NCI-H2081 treated with DMSO at 0.1 percent for 48 hours (cell line): ENCODE data around the gene TTC9B.
A peak's percentile ranks its signal among the peaks of the same experiment; 100 is the strongest.

Experiments
- DNase-seq: peaks from one replicate; lab custom pipeline; 2025; lab: John Stamatoyannopoulos, UW

Gene TTC9B

DNA sequence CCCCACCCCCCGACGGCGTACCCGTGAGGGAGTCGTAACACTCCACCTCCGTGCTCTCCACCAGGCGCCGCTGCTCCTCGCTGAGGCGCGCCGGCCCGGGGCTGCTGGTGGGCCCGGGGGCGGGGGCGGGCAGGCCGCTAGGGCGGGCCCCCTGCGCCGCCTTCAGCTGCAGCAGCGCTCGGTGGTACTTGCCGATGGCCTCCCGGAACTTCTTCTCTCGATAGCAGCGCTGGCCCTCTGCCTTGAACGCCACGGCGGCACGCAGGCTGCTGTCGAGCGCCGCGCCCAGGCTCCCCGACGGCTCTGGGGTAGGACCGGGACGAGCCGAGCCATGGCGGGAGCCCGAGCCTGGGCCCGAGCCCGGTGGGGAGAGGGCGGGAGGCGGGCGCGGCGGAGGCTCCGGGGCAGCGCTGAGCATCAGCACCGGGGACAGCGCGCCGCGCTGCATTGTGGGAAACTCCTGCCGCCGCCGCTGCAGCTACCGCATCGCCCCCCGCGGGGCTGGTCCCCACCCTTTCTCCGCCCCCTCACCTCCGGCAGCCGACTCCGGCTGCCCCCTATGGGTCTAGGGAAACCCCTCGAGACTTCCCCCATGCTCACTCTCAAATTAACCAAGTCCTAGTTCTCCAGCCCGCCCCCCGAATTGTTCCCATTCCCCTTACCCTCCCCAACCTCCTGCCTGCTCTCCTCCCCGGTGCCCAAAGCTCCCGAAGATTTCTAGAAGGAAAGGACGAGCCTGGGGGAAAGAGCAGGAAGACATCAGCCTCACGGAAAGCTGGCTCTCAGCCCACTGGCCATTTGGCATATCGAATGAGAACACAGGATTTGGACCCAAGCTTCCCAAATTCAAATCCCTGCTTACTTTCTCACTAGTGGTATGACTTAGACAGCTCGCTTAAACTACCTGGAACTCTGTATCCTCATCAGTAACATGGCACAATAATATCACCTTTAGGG is at the start of gene TTC9B:
TTC9B (minus strand) TSS at position 451 of the 957 bp plus-strand sequence; CDS start at position 448, 3 bp downstream.
- no peak for DNase-seq

DNA sequence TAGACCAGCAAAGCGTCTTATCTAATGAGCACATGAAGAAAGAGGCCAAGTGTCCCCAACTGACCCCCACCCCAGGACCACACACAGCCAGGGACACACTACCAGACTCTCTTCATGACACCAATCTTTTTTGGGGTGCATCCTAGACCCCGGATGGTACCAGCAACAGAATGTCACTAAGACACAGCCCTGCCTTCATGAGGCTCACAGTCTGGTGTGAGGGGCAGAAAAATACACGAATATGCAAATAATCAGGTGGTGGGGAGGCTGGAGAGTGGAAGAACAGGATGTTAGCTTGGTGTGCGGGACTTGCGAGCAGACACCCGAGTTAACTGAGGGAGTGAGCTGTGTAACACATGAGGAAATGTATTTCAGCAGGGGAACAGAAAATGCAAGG is 49.4 kb upstream of the TTC9B start:
- no peak for DNase-seq

DNA sequence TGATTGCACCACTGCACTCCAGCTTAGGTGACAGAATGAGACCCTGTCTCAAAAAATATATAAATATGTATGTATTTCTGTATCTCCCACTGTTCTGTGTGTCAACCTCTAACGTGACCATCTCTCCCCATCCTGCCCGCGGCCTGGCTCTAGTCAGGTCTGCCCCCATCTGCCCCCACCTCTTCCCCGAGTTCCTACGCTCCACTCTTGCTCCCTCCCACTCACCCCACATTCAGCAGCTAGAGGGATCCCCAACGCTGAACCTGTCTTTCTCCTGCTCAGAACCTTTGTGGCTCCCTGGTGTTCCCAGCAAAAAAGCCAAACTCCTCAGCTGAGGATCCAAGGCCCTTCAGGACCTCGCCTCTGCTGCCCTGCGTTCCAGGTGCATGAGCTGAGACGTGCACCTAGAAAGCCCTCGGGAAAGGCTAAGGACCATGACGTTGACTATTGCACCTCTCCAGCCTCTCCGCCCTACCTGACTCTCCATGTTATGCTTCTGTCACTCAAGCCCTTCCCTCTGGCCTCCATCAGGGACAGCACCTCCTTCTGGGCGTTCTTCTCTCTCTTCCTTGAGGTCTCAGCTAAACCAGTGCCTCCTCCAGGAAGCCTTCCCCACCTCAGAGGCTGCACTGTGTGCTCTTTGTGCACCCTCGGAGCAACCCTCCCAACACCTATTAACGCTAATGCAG is 48.9 kb upstream of the TTC9B start:
- no peak for DNase-seq

DNA sequence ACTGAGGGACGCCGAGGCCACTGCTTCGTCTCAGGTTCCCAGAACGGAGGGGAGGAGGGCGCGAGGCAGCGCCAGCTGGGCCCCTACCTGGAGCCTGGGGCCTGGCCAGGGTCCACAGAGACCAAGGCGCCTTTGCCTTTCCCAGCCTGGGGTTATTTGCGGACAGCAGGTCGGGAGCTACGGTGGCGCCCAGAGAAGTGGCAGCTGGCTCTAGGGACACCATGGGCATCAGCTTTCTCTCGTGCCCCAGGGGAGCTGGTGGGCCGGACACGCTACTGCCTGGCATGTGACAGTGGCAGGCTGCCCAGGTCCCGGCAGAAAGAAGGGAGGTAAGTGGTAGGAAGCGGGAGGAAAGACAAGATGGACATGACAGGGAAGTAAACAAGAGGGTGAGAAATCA is 47.9 kb upstream of the TTC9B start:
- peak; percentile 56 for DNase-seq

DNA sequence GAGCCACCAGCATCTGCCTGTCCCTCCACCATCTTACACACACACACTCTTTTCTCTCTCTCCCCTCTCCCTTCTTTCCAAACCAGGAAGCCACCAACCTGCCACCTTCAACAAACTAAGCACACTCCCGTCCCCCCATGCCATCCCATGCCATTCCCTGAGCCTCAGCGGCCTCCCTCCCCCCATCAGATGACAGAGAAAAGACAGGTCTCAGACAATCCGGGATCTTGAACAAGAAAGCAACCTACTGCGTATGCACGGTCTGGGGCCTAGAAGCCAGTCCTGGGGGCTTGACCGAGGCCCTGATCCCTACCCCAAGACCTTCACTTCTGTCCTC is 47.5 kb upstream of the TTC9B start:
- DNase-seq, result no peak

DNA sequence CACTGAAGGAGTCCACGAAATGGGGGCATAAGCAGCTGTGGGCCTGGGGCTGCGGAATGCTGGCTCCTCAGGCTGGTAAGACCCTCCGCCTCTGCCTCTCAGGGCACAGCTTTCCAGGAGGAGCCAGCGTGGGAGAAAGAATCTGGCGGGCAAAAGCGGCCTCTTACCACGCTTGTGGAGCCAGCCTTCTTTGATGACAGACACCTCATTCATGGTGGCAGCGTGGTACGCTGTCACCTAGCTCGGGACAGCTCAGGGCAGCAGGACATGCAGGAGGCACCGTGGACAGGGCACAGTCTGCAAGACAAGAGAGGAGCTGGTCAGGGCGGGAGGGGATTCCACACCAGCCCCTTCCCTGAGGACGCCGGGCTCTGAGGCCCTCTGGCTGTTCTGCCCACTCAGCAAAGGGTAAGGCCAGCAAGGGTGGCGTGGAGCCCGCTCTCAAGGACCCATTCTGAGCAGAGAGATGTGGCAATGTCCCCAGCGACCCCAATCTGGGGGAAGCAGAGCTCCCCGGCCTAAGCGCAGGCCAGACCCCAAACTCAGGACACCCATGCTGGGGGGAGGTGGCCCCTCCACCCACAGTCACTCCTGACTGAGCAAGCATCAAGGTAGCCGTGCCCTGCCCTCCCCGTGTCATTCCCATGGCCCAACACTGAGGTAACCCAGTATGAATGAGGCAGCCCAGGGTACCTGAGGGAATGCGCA is 47.0 kb upstream of the TTC9B start:
- no peak for DNase-seq

DNA sequence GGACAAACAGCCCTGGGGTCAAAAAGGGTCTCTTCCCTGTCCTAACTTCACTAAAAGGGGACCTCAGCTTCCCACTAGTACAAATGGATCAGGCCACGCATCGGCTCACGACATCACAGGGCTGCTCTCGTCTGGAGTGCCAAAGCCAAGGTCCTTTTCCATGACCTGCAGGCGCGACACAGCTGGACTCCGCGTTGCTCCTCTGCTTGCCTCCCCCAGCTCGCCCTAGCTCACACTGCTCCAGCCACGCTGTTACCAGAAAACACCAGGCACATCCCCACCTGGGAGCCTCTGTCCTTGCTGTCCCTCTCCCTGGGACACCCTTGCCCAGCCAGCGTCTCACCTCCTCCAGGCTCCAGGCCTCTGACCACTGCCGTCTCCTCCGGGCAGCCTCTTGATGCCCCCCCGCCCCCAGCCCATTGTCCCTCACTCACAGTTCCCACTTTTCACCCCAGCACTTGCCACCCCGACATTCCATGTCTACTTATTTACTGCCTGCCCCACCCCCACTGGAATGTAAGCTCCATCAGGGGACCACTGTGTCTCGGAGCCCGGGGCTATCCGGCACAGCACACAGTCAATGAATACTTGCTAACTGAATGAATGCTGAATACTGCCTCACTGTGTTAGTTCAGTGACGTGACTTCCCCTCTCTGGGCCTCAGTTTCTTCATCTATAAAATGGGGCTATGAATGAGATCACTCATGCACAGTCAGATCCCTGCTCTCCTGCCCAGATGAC is 46.3 kb upstream of the TTC9B start:
- no peak for DNase-seq

DNA sequence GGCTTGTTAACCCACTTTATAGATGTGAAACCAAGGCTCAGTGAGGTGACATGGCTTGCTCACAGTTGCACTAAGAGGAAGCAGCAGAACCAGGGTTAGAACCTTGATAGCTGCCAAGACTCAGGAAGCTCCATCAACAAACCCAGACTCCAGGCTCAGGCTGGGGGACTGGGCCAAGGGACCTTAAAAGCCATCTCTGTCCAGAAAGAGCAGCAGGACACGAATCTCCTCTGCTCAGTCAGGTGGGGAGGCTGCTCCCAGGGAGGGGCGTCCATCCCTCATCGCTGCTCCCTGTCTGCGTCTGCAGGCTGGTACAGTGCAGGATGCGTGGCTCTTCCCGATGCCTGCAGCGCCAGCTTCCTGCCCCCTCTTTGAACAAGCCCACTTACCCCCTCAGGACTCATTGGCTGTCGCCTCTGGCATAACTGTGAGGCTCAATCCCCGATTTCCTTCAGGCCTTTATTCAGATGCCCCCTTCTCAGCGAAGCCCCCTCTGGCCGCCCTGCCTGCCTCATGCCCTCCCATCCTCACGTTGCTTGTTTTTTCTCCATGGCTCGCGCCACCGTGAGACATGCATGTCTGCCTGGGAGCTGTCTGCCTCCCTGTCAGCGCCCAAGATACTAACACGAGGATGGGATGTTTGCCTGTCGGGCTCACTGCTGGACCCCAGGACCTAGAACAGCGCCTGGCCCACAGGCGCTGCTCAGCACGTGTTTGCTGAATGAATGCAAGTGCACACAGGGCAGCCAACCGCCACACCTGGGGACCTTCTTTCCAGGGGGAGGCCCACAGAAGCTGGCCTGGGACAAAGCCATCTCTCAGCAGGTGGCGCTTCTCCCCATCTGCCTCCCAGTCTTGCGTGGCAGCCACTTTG is 45.5 kb upstream of the TTC9B start:
- no peak for DNase-seq

DNA sequence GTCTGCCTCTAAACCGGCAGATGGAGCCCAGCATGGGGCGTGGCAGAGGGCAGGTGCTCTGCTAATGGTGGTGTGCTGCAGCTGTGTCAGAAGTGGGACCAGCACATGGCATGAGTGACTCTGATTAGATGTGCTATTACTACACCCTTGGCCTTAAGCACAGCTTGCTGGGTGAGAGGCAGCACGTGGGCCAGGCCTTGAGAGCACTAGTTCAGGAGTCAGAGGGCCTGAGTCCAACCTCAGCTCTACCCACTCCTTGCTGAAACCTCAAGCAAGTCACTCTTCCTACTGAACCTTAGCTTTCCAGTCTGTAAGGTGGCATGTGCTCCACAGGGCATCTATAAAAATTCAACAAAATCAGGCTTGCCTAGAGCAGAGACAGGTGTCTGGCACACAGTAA is 44.2 kb upstream of the TTC9B start:
- DNase-seq, result no peak

DNA sequence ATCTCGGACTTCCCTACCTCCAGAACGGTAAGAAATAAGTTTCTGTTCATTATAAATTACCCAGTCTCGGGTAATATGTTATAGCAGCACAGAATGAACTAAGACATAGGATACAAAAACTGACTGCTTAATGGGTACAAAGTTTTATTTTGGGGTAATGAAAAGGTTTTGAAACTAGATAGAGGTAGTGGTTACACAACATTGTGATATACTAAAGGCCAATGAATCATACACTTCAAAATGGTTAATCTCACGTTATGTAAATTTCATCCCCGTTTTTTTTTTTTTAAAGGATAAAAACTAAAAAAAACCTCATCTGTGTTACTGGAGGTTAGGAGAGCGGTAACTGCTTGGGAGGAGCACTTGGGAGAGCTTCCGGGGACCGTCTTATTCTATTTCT is 43.4 kb upstream of the TTC9B start:
- DNase-seq, result no peak

DNA sequence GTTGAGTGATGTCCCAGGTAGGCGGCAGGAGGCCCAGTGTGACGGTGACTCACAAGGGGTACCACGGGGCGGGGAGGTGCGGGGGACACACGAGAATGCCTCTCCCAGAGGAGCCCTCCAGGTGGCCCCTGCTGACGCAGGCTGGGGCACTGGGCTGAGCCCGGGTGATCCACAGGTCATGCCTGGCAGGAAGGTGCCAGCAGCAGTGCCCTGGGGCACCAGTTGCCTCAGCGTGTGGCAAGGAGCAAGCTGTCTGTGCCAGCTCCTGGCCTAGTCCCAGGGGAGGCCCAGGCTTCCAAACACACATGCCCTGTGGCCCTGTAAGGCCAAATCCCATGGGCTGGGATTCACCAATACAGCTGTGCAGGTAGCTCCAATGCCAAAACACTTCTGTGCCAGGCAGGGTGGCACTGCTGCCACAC is 38.9 kb upstream of the TTC9B start:
- DNase-seq, result no peak

DNA sequence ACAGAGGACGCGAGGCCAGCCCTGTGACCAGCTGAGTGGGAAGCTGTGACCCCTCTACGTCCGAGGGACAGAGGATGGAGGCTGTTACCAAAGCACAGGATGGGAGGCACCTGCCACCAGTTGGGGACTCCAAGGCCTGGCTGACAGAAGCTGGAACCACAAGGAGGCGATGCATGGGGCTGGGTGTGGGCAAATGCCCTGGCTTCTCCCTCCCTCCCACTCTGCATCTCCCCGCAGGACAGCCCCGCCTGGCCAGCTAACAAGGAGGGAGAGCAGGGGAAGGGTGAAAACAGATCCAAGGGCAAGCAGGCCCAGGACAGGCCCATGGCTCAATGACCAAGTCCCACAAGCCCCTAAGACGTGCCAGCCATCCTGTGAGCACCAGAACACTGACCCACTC is 38.3 kb upstream of the TTC9B start:
- DNase-seq, result no peak

DNA sequence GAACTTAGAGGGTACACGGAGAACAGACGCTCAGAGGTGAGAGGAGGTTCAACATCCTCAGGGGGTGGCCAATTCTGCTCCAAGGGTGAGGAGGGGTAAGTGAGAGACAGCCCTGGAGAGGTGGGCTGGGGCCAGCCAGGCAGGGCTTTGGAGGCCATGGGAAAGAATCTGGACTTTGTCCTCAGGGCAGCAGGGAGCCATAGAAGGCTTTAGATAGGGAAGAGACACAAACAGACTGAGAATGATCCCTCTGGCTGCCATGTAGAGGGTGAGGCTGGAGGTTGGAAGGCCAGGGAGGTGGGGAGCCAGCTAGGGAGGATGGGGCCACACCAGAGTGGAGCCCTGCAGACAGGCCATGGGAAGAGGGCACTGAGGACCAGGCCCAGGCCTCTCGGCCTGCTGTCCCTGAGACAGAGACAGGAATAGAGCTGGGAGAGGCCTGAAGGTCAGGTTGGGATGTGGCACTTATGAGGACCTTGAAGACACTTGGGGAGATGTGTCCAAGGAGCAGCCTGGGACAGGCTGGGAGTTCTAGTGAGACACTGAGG is 37.5 kb upstream of the TTC9B start:
- no peak for DNase-seq

DNA sequence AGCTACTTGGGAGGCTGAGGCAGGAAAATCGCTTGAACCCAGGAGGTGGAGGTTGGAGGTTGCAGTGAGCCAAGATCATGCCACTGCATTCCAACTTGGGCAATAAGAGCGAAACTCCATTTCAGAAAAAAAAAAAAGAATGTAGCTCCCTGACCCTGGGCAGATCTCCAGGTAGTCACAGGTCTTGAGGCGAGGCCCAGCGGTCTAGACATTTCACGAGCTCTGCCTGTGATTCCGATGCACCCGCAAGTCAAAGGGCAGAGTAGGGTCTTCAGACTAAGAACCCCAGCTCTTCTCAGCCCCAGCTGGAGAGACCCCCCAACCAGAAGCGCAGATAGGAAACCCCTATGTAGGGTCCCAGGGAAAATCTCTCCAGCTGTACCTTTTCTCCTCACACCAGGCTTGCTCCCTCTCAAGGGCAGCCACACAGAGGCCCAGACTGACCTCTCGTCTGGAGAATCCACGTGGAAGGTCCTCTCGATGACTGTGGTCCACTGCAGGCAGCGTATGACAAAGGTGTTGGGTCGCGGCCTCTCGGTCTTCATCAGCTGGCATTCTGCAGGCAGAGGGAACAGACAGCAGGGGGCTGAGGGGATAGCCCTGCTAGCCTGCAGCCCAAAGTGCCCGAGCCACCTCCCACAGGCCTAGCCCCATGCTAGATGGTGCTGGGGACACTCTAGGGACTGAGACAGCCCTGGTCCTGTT is 36.7 kb upstream of the TTC9B start:
- no peak for DNase-seq

DNA sequence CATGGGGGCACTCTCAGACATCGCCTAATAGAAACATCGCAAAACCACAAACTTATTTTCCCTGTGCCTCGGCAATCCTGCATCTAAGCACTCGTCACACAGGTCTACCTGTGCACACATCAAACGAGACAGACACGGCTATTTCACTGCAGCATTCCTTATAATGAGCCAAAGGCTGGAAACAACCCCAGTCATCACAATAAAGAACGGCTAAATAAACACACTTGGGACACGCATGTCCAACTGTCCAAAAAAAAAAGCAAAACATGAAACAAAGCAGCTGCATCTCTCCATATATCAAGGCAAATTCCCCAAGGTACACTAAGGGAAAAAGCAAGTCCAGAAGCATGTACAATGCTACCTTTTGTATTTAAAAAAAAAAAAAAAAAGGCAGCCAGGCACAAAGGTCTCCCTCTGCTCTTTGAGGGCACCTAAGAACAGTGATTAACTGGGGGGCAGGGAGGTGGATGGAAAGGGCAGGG is 35.5 kb upstream of the TTC9B start:
- DNase-seq, result no peak

DNA sequence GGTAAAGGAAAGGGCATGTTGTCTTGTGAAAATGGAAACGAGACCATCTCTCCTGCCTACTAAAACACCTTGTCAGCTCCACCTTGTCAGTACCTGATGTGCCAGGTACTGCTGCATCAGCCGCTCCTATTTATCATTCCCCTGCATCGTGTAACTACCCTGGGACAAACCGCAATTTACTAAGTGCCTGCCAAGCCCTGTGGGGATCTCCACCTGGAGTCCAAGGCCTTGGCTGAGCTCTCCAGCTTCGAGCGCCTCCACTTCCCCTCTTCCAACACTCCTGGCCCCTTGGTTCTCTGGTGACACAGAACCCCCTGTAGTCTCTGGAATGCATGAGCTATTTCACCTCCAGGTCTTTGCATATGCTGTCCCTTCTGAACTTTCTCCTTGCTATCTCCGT is 34.2 kb upstream of the TTC9B start:
- DNase-seq, result no peak

DNA sequence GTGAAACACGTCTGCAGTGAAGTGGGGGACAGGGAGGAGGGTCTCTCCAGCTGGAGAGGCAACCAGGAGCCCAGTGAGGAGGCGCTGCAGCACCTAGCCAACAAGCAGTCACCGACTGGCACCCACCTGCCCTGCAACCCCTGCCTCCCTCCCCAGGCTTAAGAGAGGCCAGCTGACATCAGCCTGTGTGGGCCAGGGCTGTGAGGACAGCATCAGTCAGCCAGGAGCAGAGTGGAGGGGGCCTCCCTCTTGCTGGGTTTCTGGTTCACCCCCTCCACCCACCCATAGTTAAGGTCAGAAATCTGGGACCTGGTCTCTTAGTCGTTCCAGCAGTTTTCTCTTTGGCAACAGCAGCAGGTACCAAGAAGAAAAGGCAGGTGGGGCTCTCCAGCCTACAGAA is 33.8 kb upstream of the TTC9B start:
- DNase-seq, result no peak

DNA sequence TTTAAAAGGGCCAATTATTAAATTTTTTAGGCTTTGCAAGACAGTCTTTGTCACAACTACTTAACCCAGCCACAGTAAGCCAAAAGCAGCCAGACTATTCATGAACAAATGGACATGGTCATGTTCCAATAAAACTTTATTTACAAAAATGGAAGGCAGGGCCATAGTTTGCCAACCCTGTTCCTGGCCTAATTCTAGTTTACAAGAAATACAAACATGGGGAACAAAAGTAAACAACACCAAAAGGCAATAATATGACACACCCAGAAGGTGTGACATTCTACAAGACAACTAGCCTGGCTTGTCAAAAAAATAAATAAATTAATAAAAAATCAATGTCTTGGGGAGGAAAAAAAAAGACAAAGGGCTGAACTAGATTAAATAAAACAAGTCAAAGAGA is 33.1 kb upstream of the TTC9B start:
- DNase-seq, result no peak

DNA sequence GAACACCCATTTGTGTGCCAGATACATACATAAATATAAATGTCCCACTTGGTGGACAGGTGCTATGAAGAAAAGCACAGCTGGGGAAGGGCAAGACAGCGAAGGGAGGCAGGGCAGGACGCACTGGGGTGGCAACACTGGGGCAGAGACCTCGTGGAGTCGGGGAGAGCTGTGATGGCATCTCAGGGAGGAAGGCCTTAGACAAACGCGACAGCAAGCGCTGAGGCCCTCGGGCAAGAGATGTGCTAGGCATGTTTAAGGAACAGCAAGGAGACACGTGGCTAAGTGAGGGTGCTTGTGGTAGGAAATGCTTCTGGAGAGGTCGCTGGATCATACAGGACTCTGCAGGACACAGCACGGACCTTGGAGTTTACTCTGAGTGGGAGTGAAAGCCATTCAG is 31.6 kb upstream of the TTC9B start:
- no peak for DNase-seq

DNA sequence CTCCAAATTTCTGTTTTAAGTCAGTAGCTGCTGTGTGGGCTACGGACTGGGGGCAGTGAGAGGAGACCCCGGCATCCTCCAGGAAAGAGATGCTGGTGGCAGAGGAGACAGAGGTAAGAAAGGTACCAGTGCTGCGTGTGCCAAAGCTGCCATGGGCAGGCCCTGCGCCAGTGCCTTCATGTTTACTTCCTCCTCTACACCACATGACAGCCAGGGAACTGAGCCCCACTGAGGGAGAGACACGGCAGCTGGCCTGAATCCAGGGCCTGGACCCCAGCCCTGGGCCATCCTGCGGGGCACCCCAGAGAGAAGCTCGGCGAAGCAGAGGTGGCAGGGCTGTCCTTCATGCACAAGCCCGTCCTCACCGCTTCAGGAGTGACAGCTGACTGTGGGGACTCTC is 31.0 kb upstream of the TTC9B start:
- DNase-seq, result no peak
